Heart left ventricle (tissue), 13 donors: ENCODE data around the gene ABCA10.

Source experiments
- POLR2A ChIP-seq, 2 donors: fragments of 450-650 bp; IDR thresholded peaks; one replicate each; pipeline ENCODE4 v1.6.1; 2017; ENCODE audit warnings: antibody characterized with exemption in 2 of 2, mild to moderate bottlenecking in 2 of 2, moderate library complexity in 2 of 2
- TF ChIP-seq, protein P1 (sequence below), 12 donors: fragments of 200-600 bp; sonication (generic) in 4 of 12; IDR thresholded peaks; one replicate each; pipeline versions ENCODE4 v1.5.0 to v1.8.0; 2018 to 2022; ENCODE audit warnings: antibody characterized with exemption in 12 of 12, mild to moderate bottlenecking in 5 of 12
- donor health status: ischemic (EF 13 %, LVEDD 7.1; RV severe dilation, severe dysfunction).
- donor health status: DM: no; HTN: yes; CAD: no.
- donor health status: DM: no; HTN: no; CAD: no.
- donor health status: ischemic (EF 25% LVEDD 6.9; RV normal size, moderate dysfunction).
- donor health status: ischemic (EF 25% LVEDD 5.7; RV mildly dilated, moderate dysfunction).
- donor health status: ischemic (EF 35%, LVEDD 5.7; RV mildly dilated, moderate dysfunction).
- donor health status: nonischemic (EF 11% LVEDD 7.7; RV severe dilation, severe dysfunction).
- donor health status: DM: yes; HTN: yes; CAD: no.
- donor health status: PGD.
- donor health status: ischemic (EF 29% LVEDD 5.4; RV normal size, mild dysfunction).
- donor health status: nonischemic (EF 23%, LVEDD 6.1; RV moderate dilation, normal function).

DNA sequence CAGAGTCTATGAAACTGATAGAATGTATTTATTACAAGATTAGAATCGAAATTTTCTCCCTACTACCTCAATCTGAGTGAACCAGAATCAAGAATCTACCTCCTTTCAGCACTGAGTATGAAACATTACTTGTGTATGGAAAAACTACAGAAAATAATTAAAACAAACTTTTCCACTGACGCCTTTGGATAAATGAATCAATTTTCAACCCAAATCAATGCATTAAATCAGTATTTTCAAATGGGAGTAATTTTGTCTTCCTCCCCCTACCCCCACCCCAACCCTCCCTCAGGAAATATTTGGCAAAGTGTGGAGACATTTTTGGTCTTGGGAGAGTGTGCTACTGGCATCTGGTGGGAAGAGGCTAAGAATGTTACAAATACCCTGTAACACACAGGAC is 7.8 kb upstream of the ABCA10 start:
- TF ChIP-seq, protein P1, sequence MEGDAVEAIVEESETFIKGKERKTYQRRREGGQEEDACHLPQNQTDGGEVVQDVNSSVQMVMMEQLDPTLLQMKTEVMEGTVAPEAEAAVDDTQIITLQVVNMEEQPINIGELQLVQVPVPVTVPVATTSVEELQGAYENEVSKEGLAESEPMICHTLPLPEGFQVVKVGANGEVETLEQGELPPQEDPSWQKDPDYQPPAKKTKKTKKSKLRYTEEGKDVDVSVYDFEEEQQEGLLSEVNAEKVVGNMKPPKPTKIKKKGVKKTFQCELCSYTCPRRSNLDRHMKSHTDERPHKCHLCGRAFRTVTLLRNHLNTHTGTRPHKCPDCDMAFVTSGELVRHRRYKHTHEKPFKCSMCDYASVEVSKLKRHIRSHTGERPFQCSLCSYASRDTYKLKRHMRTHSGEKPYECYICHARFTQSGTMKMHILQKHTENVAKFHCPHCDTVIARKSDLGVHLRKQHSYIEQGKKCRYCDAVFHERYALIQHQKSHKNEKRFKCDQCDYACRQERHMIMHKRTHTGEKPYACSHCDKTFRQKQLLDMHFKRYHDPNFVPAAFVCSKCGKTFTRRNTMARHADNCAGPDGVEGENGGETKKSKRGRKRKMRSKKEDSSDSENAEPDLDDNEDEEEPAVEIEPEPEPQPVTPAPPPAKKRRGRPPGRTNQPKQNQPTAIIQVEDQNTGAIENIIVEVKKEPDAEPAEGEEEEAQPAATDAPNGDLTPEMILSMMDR (IDR thresholded peaks at IDR 0.05): no peak
- TF ChIP-seq POLR2A (IDR thresholded peaks at IDR 0.05): no peak
